ENCODE results near the gene COX15.
"Not testable (repeated sequence)": the region's sequence is repeated elsewhere in the genome, so short reads cannot be mapped to it uniquely, and the experiment has no call there.

Gene COX15

DNA sequence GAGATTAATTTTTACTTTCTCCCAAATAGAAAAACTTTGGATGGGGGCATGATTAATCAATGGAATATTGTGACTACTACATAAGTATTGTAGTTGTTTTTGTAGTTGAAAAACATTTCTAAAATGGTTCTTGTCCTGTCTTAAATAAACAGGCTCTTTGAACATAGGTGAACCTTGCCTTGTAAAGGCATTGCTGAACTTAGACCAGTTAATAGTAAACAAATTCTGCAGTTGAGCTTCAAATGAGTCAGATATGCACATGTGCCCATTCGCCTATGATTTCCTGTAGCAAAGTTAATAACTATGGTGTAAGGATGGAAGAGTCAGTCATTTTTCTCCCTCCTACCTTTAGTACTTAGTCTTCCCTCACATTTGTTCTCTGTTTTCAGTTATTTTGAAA lies 22.7 kb upstream of the COX15 start:
- TF ChIP-seq, protein P1, sequence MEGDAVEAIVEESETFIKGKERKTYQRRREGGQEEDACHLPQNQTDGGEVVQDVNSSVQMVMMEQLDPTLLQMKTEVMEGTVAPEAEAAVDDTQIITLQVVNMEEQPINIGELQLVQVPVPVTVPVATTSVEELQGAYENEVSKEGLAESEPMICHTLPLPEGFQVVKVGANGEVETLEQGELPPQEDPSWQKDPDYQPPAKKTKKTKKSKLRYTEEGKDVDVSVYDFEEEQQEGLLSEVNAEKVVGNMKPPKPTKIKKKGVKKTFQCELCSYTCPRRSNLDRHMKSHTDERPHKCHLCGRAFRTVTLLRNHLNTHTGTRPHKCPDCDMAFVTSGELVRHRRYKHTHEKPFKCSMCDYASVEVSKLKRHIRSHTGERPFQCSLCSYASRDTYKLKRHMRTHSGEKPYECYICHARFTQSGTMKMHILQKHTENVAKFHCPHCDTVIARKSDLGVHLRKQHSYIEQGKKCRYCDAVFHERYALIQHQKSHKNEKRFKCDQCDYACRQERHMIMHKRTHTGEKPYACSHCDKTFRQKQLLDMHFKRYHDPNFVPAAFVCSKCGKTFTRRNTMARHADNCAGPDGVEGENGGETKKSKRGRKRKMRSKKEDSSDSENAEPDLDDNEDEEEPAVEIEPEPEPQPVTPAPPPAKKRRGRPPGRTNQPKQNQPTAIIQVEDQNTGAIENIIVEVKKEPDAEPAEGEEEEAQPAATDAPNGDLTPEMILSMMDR (IDR thresholded peaks at IDR 0.05): no peak
- Histone ChIP-seq H3K36me3 (ENCODE audit: control insufficient read depth, insufficient read depth, low read length) (no peaks in the 10 kb centered on the region), H2AFZ (no peak overlapping the region), H3K27ac (no peak overlapping the region), H3K4me1 (no peaks in the 10 kb centered on the region), H3K4me3 (ENCODE audit: low read depth, low read length) (no peak overlapping the region), H3K9ac (no peak overlapping the region), H3K4me2 (ENCODE audit: low read length) (no peak overlapping the region), H3K27me3 (ENCODE audit: control insufficient read depth, insufficient read depth, low read length) (no peaks in the 10 kb centered on the region), H3K79me2 (no peaks in the 10 kb centered on the region), H3K9me3 (ENCODE audit: control insufficient read depth, low read length) (no peaks in the 10 kb centered on the region)

DNA sequence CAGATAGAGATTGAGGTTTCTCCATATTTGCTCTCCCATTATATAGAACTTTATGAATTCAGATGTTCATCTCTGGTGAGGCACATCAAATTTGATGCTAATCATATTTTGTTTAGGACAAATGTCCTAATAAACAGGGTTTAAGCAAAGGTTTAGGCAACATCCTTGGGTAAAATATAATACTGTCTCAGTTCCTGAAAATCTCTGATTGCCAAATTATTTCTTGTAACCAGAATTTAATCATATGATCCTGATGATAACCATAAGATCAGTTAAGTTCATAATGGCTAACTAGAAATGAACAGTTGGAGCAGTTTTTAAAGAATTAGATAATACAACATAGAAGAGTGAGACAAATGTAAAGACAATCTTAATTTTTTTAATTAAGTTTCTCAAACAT lies 18.7 kb upstream of the COX15 start:
- Histone ChIP-seq H3K27ac (no peak overlapping the region), H3K79me2 (no peaks in the 10 kb centered on the region), H2AFZ (no peak overlapping the region), H3K9me3 (ENCODE audit: control insufficient read depth, low read length) (no peaks in the 10 kb centered on the region), H3K36me3 (ENCODE audit: control insufficient read depth, insufficient read depth, low read length) (no peaks in the 10 kb centered on the region), H3K27me3 (ENCODE audit: control insufficient read depth, insufficient read depth, low read length) (no peaks in the 10 kb centered on the region), H3K4me3 (ENCODE audit: low read depth, low read length) (no peak overlapping the region), H3K4me1 (no peaks in the 10 kb centered on the region), H3K4me2 (ENCODE audit: low read length) (no peak overlapping the region), H3K9ac (no peak overlapping the region)
- TF ChIP-seq, protein P1 (IDR thresholded peaks at IDR 0.05): no peak

DNA sequence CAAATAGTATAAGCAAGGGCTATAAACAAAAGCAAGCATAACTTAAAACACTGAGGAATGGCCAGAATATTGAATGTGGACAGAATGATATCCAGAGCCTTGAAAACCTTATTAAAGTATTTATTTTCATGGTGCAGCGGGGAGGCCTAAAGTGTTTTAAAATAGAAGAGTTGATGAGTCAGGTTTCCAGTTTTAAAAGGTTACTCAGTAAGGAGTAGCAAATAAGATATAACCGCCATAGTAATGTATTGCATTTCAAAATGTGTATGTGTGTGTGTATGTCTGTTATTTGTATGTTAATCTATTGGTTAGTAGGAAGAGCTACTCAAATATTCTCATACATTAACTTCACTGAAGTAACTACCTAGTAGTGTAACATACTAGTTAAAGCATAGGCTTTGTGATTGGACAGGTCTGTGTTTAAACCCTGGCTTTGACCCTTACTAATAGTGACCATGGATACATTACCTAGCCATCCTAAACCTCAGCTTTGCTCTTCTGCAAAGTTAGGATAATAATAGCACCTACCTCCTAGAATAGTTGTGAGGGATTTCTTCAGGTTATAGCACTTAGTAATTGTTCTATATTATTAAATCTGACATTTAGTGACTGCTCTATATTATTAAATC lies 17.0 kb upstream of the COX15 start:
- Histone ChIP-seq H3K79me2 (no peaks in the 10 kb centered on the region), H3K9ac (no peak overlapping the region), H3K27ac (no peak overlapping the region), H3K36me3 (ENCODE audit: control insufficient read depth, insufficient read depth, low read length) (no peaks in the 10 kb centered on the region), H3K4me3 (ENCODE audit: low read depth, low read length) (no peak overlapping the region), H2AFZ (no peak overlapping the region), H3K4me1 (no peaks in the 10 kb centered on the region), H3K9me3 (ENCODE audit: control insufficient read depth, low read length) (no peaks in the 10 kb centered on the region), H3K4me2 (ENCODE audit: low read length) (no peak overlapping the region), H3K27me3 (ENCODE audit: control insufficient read depth, insufficient read depth, low read length) (no peaks in the 10 kb centered on the region)
- TF ChIP-seq, protein P1 (IDR thresholded peaks at IDR 0.05): no peak

DNA sequence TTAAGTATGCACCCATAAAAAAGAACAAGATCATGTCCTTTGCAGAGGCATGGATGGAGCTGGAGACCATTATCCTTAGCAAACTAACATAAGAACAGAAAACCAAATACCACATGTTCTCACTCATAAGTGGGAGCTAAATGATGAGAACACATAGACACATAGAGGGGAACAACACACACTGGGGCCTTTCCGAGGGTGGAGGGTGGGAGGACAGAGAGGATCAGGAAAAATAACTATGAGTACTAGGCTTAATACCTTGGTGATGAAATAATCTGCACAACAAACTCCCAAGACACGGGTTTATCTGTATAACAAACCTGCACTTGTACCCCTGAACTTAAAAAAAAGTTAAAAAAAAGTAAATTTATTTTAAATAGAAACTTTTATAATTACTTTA lies 14.2 kb upstream of the COX15 start:
- H3K27ac ChIP-seq; H3K9me3 ChIP-seq (ENCODE audit: control insufficient read depth, low read length); H2AFZ ChIP-seq; H3K36me3 ChIP-seq (ENCODE audit: control insufficient read depth, insufficient read depth, low read length); H3K79me2 ChIP-seq; H3K4me1 ChIP-seq; H3K4me2 ChIP-seq (ENCODE audit: low read length); H3K4me3 ChIP-seq (ENCODE audit: low read depth, low read length); H3K27me3 ChIP-seq (ENCODE audit: control insufficient read depth, insufficient read depth, low read length); H3K9ac ChIP-seq: not testable (repeated sequence)

DNA sequence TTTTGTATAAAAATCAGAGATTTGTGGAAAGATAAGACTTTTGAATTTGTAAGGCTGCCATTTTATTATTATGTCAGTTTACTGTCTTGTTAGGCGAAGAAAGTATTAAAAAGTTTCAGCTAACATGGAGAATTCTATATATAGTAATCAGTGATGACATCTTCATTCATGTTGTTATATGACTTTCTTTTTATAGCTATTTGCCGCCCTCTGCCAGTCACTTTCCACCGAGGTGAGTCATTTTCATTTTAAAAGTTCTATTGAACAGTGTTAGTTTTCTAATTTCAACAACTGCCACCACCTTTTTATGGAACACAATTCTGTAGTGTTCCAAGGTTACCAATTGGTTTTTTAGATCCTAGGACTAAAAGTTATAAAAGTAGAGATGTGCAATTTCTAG lies 11.9 kb upstream of the COX15 start:
- H3K9ac ChIP-seq: no peak overlapping the region
- TF ChIP-seq, protein P1 (IDR thresholded peaks at IDR 0.05): no peak
- H3K9me3 ChIP-seq (ENCODE audit: control insufficient read depth, low read length): no peaks in the 10 kb centered on the region
- no peaks in the 10 kb centered on the region for H3K36me3 ChIP-seq (ENCODE audit: control insufficient read depth, insufficient read depth, low read length)
- no peak overlapping the region for H3K4me3 ChIP-seq (ENCODE audit: low read depth, low read length)
- H3K79me2 ChIP-seq: peaks cover 3% of the 10 kb centered on the region
- no peak overlapping the region for H3K27ac ChIP-seq
- H3K4me2 ChIP-seq (ENCODE audit: low read length): no peak overlapping the region
- H3K27me3 ChIP-seq (ENCODE audit: control insufficient read depth, insufficient read depth, low read length): no peaks in the 10 kb centered on the region
- H2AFZ ChIP-seq: no peak overlapping the region
- no peaks in the 10 kb centered on the region for H3K4me1 ChIP-seq

Data from parathyroid adenoma (tissue), 2 donors.